ENCODE data around the gene KIF17. TPM values are rescaled to one million over a fixed set of nuclear protein-coding genes. Genes with fewer than 3 reads are reported as not detected.

KIF17 gene
- total and polyA plus RNA-seq, 2 of the 4 experiments (the other 2 are of a cell fraction), result 4.5 to 5.7 TPM

- intact Hi-C loops (cut with micrococcal nuclease) (no loop called here), dilution Hi-C loops (cut with HindIII; ENCODE audit: low sequenced_read_pairs, unreplicated experiment) (no loop called here), in situ Hi-C loops (cut with MboI; ENCODE audit: low sequenced_read_pairs) (no loop called here)
- ChIA-PET CTCF (interaction anchor here (1.2 to 2.0 kb wide), 2 partner anchors 16 to 17 kb away, joined by 3 to 8 read pairs; partner anchors contain the start of gene PINK1), POLR2A (ENCODE audit: unreplicated experiment) (interaction anchor here (0.6 kb wide), 1 partner anchor 43 kb away, joined by 3 read pairs; no protein-coding TSS in a partner anchor)
- no peaks in the 10 kb centered on the region for H3K36me3 ChIP-seq (ENCODE audit: control insufficient read depth, insufficient read depth, low read length)
- H3K27ac ChIP-seq (ENCODE audit: insufficient read depth, low read length), result no peak overlapping the region
- no peaks in the 10 kb centered on the region for H3K79me1 ChIP-seq (ENCODE audit: low read depth in 1 of 2, low read length in 2 of 2)
- H4K91ac ChIP-seq (ENCODE audit: insufficient read depth, low read depth, low read length), result no peak overlapping the region
- H3K9me3 ChIP-seq (ENCODE audit: control insufficient read depth, insufficient read depth, low read length), result no peaks in the 10 kb centered on the region
- H2BK20ac ChIP-seq (ENCODE audit: low read depth, low read length), result peak overlapping the region; percentile 6; the same call in 1 of the 2 replicates
- H2AK9ac ChIP-seq (replicated peaks; ENCODE audit: low read depth, low read length, poor library complexity), result no peak overlapping the region
- no peak overlapping the region for H3K4me3 ChIP-seq (ENCODE audit: insufficient read depth, low read depth, low read length)
- H2BK15ac ChIP-seq (ENCODE audit: low read depth, low read length), result peak overlapping the region; percentile 67; the same call in 1 of the 3 replicates
- WGBS, 2 experiments (ENCODE audit: extremely low coverage in 2 of 2, insufficient read length in 1 of 2), result no CpG with 5 or more reads among the region's 3 CpGs
- no peak overlapping the region for H2BK5ac ChIP-seq (ENCODE audit: low read depth, low read length, poor library complexity, severe bottlenecking)
- H3K27me3 ChIP-seq (ENCODE audit: control insufficient read depth, insufficient read depth, low read length), result peaks cover 3% of the 10 kb centered on the region; the same call in 1 of the 2 replicates
- no peak for ATAC-seq (ENCODE audit: low read depth)
- no peak overlapping the region for H2BK120ac ChIP-seq (ENCODE audit: low read depth, low read length)
- H3K23ac ChIP-seq (ENCODE audit: low read depth, low read length), result no peak overlapping the region
- H4K8ac ChIP-seq (ENCODE audit: low read depth in 2 of 2, low read length in 2 of 2), result peak overlapping the region in 1 of 2 experiments; percentile 80; a peak in 3 of 4 replicates
- peak overlapping the region; percentile 85 for H2AFZ ChIP-seq (replicated peaks; ENCODE audit: low read length, poor library complexity)
- peaks cover 10% of the 10 kb centered on the region for H3K9me1 ChIP-seq (ENCODE audit: insufficient read depth, low read length)
- H4K5ac ChIP-seq (ENCODE audit: low read depth, low read length), result no peak overlapping the region
- peak overlapping the region; percentile 41 for H3K4me2 ChIP-seq (ENCODE audit: low read depth, low read length)
- H3K14ac ChIP-seq (replicated peaks; ENCODE audit: low read depth, low read length), result no peak overlapping the region
- peaks cover 15% of the 10 kb centered on the region for H3K4me1 ChIP-seq (ENCODE audit: control insufficient read depth, insufficient read depth, low read length)
- no peak overlapping the region for H3K18ac ChIP-seq (ENCODE audit: low read depth, low read length)
- no peaks in the 10 kb centered on the region for H4K20me1 ChIP-seq (ENCODE audit: insufficient read depth, low read length)
- 0 out of 2 replicates have a peak overlapping the region, but pooled peaks have one; percentile 8 for H3K9ac ChIP-seq (ENCODE audit: low read depth, low read length)
- no peak for DNase-seq
- no TSS peak for BruUV-seq (replicated peaks)
- no peak overlapping the region for H2AK5ac ChIP-seq (ENCODE audit: low read depth, low read length)
- H3K4ac ChIP-seq (ENCODE audit: low read depth, low read length), result no peak overlapping the region
- H3K56ac ChIP-seq (ENCODE audit: extremely low read depth, insufficient read depth, low read length), result no peak overlapping the region
- no peak for TF ChIP-seq POLR2A (IDR thresholded peaks at IDR 0.05; ENCODE audit: low read depth, low read length)
- no peak for TF ChIP-seq BHLHE40 (IDR thresholded peaks at IDR 0.05; ENCODE audit: low read depth, low read length)
- TF ChIP-seq RAD21 (IDR thresholded peaks at IDR 0.05; ENCODE audit: low read length), result no peak
- no peak for TF ChIP-seq MAFK (IDR thresholded peaks at IDR 0.05; ENCODE audit: low read depth, low read length)
- TF ChIP-seq, protein P1, sequence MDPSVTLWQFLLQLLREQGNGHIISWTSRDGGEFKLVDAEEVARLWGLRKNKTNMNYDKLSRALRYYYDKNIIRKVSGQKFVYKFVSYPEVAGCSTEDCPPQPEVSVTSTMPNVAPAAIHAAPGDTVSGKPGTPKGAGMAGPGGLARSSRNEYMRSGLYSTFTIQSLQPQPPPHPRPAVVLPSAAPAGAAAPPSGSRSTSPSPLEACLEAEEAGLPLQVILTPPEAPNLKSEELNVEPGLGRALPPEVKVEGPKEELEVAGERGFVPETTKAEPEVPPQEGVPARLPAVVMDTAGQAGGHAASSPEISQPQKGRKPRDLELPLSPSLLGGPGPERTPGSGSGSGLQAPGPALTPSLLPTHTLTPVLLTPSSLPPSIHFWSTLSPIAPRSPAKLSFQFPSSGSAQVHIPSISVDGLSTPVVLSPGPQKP (IDR thresholded peaks at IDR 0.05; ENCODE audit: borderline replicate concordance, low read depth, low read length), result no peak
- TF ChIP-seq RFX5 (IDR thresholded peaks at IDR 0.05; ENCODE audit: low read depth, low read length), result no peak
- no peak for TF ChIP-seq NFE2L2 (IDR thresholded peaks at IDR 0.05; ENCODE audit: low read depth, low read length)
- no peak for TF ChIP-seq CHD1 (IDR thresholded peaks at IDR 0.05; ENCODE audit: low read depth, low read length)
- no peak for TF ChIP-seq CEBPB (IDR thresholded peaks at IDR 0.05; ENCODE audit: low read depth, low read length)
- no peak for TF ChIP-seq FOS (IDR thresholded peaks at IDR 0.05; ENCODE audit: low read depth, low read length)
- TF ChIP-seq CTCF (conservative IDR thresholded peaks at IDR 0.05; ENCODE audit: low read depth, low read length), result no peak
- no peak for TF ChIP-seq MXI1 (IDR thresholded peaks at IDR 0.05; ENCODE audit: borderline replicate concordance, low read depth, low read length)
- TF ChIP-seq USF2 (IDR thresholded peaks at IDR 0.05; ENCODE audit: low read depth, low read length), result no peak
- no peak for TF ChIP-seq RCOR1 (IDR thresholded peaks at IDR 0.05; ENCODE audit: insufficient replicate concordance, low read length)
- no peak for TF ChIP-seq SMC3 (IDR thresholded peaks at IDR 0.05; ENCODE audit: low read depth, low read length)
Measured at GRCh38 chr1:20616847-20617487, 100.8 kb downstream of the KIF17 start.

Measured in IMR-90 (cell line).